ENCODE results near the gene GYS2.

DNA sequence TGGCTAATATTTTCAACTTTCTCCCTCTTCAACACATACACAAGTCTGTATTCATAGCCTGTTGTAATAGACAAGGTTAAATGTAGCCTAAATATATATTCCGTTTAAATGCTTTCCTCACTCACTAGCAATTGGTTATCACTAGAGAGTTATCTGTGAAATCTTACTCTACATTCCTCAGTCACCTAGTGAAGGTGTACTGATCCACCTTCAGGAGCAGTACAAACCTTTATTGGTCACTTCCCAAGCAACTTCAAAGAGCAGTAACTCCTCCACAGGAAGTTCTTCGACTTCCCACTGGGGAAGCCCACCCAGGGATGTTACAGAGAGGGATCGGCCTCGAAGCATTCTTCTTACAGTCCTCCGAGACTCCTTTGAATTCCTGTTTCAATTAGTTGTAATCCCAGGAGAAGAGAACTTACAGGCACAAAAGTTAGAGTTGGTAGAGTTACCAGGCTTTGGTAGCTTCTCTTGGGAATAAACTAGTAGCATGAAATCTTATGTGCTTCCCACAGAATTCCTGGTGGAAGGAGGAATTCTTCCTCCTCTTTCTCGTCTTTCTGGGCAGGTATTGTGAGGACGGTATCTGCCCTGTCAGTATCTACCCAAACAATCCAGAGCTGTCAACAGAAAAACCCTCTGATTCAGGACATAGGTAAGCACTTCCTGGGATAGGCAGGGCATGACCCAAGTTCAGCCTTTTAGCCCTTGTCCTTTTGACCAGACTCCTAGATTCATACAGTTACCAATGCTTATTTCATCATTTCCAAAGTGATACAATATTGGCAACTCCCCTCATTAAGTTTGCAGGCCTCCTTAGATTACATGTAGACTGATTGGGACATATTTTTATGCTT lies at the start of gene GYS2:
- no peak for TF ChIP-seq POLR2A (IDR thresholded peaks at IDR 0.05)
- TF ChIP-seq, protein P1, sequence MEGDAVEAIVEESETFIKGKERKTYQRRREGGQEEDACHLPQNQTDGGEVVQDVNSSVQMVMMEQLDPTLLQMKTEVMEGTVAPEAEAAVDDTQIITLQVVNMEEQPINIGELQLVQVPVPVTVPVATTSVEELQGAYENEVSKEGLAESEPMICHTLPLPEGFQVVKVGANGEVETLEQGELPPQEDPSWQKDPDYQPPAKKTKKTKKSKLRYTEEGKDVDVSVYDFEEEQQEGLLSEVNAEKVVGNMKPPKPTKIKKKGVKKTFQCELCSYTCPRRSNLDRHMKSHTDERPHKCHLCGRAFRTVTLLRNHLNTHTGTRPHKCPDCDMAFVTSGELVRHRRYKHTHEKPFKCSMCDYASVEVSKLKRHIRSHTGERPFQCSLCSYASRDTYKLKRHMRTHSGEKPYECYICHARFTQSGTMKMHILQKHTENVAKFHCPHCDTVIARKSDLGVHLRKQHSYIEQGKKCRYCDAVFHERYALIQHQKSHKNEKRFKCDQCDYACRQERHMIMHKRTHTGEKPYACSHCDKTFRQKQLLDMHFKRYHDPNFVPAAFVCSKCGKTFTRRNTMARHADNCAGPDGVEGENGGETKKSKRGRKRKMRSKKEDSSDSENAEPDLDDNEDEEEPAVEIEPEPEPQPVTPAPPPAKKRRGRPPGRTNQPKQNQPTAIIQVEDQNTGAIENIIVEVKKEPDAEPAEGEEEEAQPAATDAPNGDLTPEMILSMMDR (IDR thresholded peaks at IDR 0.05) = no peak

All from thyroid gland (tissue), 4 donors.